B cell (primary cell): Measurements from ENCODE around the gene MVB12A. TPM values are rescaled to one million over a fixed set of nuclear protein-coding genes. Genes with fewer than 3 reads are reported as not detected.
A peak's percentile ranks its signal among the peaks of the same experiment; 100 is the strongest.

Experiments used
- ATAC-seq: fragments of 200-7000 bp; cut with Tn5 transposase; one replicate; pipeline ENCODE4 v1.10.0; 2021; ENCODE audit warnings: low read depth, mild to moderate bottlenecking, moderate number of reproducible peaks, moderate library complexity
- CTCF ChIA-PET: fragments of 350-600 bp; sonication (Branson Sonifier 250); formaldehyde crosslinking; loops from one replicate; lab custom pipeline; 2021; ENCODE audit warnings: antibody characterized with exemption, inconsistent platforms; lab: Charles Lee
- POLR2A ChIA-PET: fragments of 350-600 bp; sonication (Branson Sonifier 250); formaldehyde crosslinking; loops from one replicate; lab custom pipeline; 2021; ENCODE audit warnings: antibody characterized with exemption; lab: Charles Lee
- DNase-seq: peaks from one replicate; pipeline ENCODE4 v3.0.0; 2013
- H2AFZ ChIP-seq: 2 replicates; pipeline ENCODE4 v1.6.1; 2012; ENCODE audit warnings: mild to moderate bottlenecking, low read depth, low read length; ENCODE audit not compliant: insufficient read depth, poor library complexity, severe bottlenecking
- H3K27ac ChIP-seq, 2 donors: 1 replicate in 1 of 2; 2 replicates in 1 of 2; pipeline ENCODE4 v1.5.1; 2012 to 2013; ENCODE audit warnings: low read length in 2 of 2, mild to moderate bottlenecking in 2 of 2, moderate library complexity in 1 of 2
- H3K27me3 ChIP-seq, 4 experiments: fragments of 200-600 bp in 1 of 4; sonication (generic) in 1 of 4; replicated peaks in 1 of 4; 1 replicate in 2 of 4; 2 replicates in 2 of 4; pipeline versions ENCODE4 v1.6.1 to v1.7.0; 2013 to 2016; ENCODE audit warnings: low read length in 3 of 4, mild to moderate bottlenecking in 2 of 4, mixed read lengths in 1 of 4, moderate library complexity in 1 of 4; ENCODE audit not compliant: insufficient read depth in 4 of 4, control insufficient read depth in 3 of 4; ENCODE audit errors: control extremely low read depth in 1 of 4
- H3K36me3 ChIP-seq, 2 experiments: replicated peaks in 1 of 2; 1 replicate in 1 of 2; 2 replicates in 1 of 2; pipeline versions ENCODE4 v1.6.1 to v1.7.1; 2013; ENCODE audit warnings: low read length in 1 of 2; ENCODE audit not compliant: insufficient read depth in 2 of 2, control insufficient read depth in 1 of 2; ENCODE audit errors: control extremely low read depth in 1 of 2, extremely low read depth in 1 of 2
- H3K4me1 ChIP-seq, 2 donors: fragments of 200-600 bp in 1 of 2; sonication (generic) in 1 of 2; 1 replicate in 1 of 2; 2 replicates in 1 of 2; pipeline versions ENCODE4 v1.5.1 to v1.6.1; 2013 to 2017; ENCODE audit warnings: low read length in 2 of 2; ENCODE audit not compliant: control insufficient read depth in 2 of 2, insufficient read depth in 2 of 2
- H3K4me2 ChIP-seq: replicated peaks from 2 replicates; pipeline ENCODE3; 2012; ENCODE audit warnings: mild to moderate bottlenecking, low read depth, low read length; ENCODE audit not compliant: poor library complexity, severe bottlenecking
- H3K4me3 ChIP-seq, 5 experiments: fragments of 200-600 bp in 1 of 5; sonication (generic) in 1 of 5; 1 replicate in 3 of 5; 2 replicates in 2 of 5; pipeline versions ENCODE4 v1.5.1 to v1.7.0; 2011 to 2016; ENCODE audit warnings: low read length in 4 of 5, mild to moderate bottlenecking in 4 of 5, low read depth in 2 of 5, control low read depth in 1 of 5, moderate library complexity in 1 of 5; ENCODE audit not compliant: insufficient read depth in 1 of 5; ENCODE audit errors: control extremely low read depth in 1 of 5, extremely low read depth in 1 of 5
- H3K79me2 ChIP-seq: fragments of 200-600 bp; sonication (generic); one replicate; pipeline ENCODE4 v1.6.0; 2016; ENCODE audit warnings: low read length; ENCODE audit not compliant: control insufficient read depth, insufficient read depth
- H3K9ac ChIP-seq: fragments of 200-600 bp; sonication (generic); 2 replicates; pipeline ENCODE4 v1.6.1; 2017; ENCODE audit warnings: mild to moderate bottlenecking, low read length, moderate library complexity
- H3K9me3 ChIP-seq, 3 donors: one replicate each; pipeline versions ENCODE4 v1.6.1 to v1.7.1; 2013; ENCODE audit warnings: low read length in 2 of 3; ENCODE audit not compliant: control insufficient read depth in 2 of 3, insufficient read depth in 1 of 3; ENCODE audit errors: control extremely low read depth in 1 of 3
- H4K20me1 ChIP-seq: 2 replicates; pipeline ENCODE4 v1.6.0; 2012; ENCODE audit warnings: mild to moderate bottlenecking, low read length; ENCODE audit not compliant: insufficient read depth, control insufficient read depth, poor library complexity, severe bottlenecking
- H3K27ac Mint-ChIP-seq: one replicate; pipeline ENCODE4 v1.8.0; 2021; ENCODE audit warnings: mixed read lengths
- H3K27me3 Mint-ChIP-seq: one replicate; pipeline ENCODE4 v1.8.0; 2021; ENCODE audit warnings: mixed read lengths
- H3K4me1 Mint-ChIP-seq: one replicate; pipeline ENCODE4 v1.8.0; 2021; ENCODE audit warnings: mixed read lengths
- H3K4me3 Mint-ChIP-seq: one replicate; pipeline ENCODE4 v1.8.0; 2021; ENCODE audit warnings: mixed read lengths
- H3K9me3 Mint-ChIP-seq: one replicate; pipeline ENCODE4 v1.8.0; 2022; ENCODE audit warnings: mixed read lengths; ENCODE audit not compliant: insufficient read depth
- CTCF ChIP-seq: fragments of 200-600 bp; IDR thresholded peaks from one replicate; pipeline ENCODE4 v1.8.0; 2022; ENCODE audit warnings: antibody characterized with exemption, mild to moderate bottlenecking
- EZH2 ChIP-seq: IDR thresholded peaks from 2 replicates; pipeline ENCODE4 v1.6.1; 2012; ENCODE audit warnings: borderline replicate concordance, low read depth, mild to moderate bottlenecking, moderate library complexity, low read length; ENCODE audit not compliant: insufficient read depth, poor library complexity, severe bottlenecking
- WGBS: methylation state at CpG from one replicate; pipeline ENCODE4 v1.1.5; 2013; ENCODE audit warnings: missing lambda C conversion rate; ENCODE audit not compliant: insufficient coverage; 5-methylcytosine and 5-hydroxymethylcytosine counted together
- intact Hi-C: fragments of 100-400 bp; cut with micrococcal nuclease; formaldehyde crosslinking; loops from one replicate; pipeline ENCODE4 v1.10.0; 2022
- polyA plus RNA-seq: library from polyadenylated mRNA; depleted of rRNA; stranded (reverse); fragments of >200 nt; gene quantifications from 2 replicates; pipeline ENCODE4 v1.2.3, GENCODE V29; 2012
- total RNA-seq, 2 donors: library from RNA; stranded (reverse); fragments of 120-200 nt in 1 of 2; gene quantifications; 1 replicate in 1 of 2; 2 replicates in 1 of 2; pipeline versions ENCODE4 v1.2.3 to v1.2.4, GENCODE V29; 2013 to 2022

MVB12A gene
- total and polyA plus RNA-seq, 2 donors (not counting 1 experiment from before 2014, with no cell fraction given): 31.3 to 33.6 TPM

GRCh38 chr19:17445526-17446165 lies 25.8 kb downstream of the MVB12A start:
- Histone ChIP-seq H3K79me2 (no peaks in the 10 kb centered on the region), H3K27ac (no peak overlapping the region), H3K27me3 (peaks cover 0 to 30% (median 11%) of the 10 kb centered on the region in 4 experiments), H3K9ac (no peak overlapping the region), H3K36me3 (no peaks in the 10 kb centered on the region), H4K20me1 (no peaks in the 10 kb centered on the region), H3K4me1 (peaks cover 5 to 10% of the 10 kb centered on the region in 2 donors), H3K9me3 (peaks cover 0 to 5% (median 3%) of the 10 kb centered on the region in 3 donors), H2AFZ (no peak overlapping the region), H3K4me2 (no peak overlapping the region), H3K4me3 (no peak overlapping the region)
- intact Hi-C loops: loop anchor here (10.0 kb wide), 1 partner anchor 409 kb away; the partner anchor contains the start of gene RPL18A
- TF ChIP-seq CTCF (no peak), EZH2 (no peak)
- ATAC-seq (no peak), DNase-seq (no peak)
- H3K4me1 Mint-ChIP-seq: peaks cover 11% of the 10 kb centered on the region
- no peak overlapping the region for H3K27ac Mint-ChIP-seq
- H3K27me3 Mint-ChIP-seq: peaks cover 16% of the 10 kb centered on the region
- ChIA-PET POLR2A (no interaction called here), CTCF (no interaction called here)
- peaks cover 2% of the 10 kb centered on the region for H3K9me3 Mint-ChIP-seq
- H3K4me3 Mint-ChIP-seq: no peak overlapping the region
- WGBS: 100% methylated on average over 1 of the region's 1 CpG

GRCh38 chr19:17447704-17448130 lies 27.9 kb downstream of the MVB12A start:
- Histone ChIP-seq H3K36me3 (no peaks in the 10 kb centered on the region), H3K9me3 (peaks cover 0 to 2% (median 0%) of the 10 kb centered on the region in 3 donors), H2AFZ (no peak overlapping the region), H3K79me2 (no peaks in the 10 kb centered on the region), H3K4me2 (peak overlapping the region; percentile 79), H4K20me1 (no peaks in the 10 kb centered on the region), H3K4me1 (peaks cover 5 to 10% of the 10 kb centered on the region in 2 donors), H3K9ac (no peak overlapping the region), H3K4me3 (no peak overlapping the region), H3K27me3 (peaks cover 0 to 49% (median 13%) of the 10 kb centered on the region in 4 experiments), H3K27ac (no peak overlapping the region)
- Mint-ChIP-seq H3K9me3 (no peaks in the 10 kb centered on the region), H3K27ac (no peak overlapping the region), H3K27me3 (peaks cover 25% of the 10 kb centered on the region), H3K4me3 (peak overlapping the region; percentile 48), H3K4me1 (peaks cover 11% of the 10 kb centered on the region)
- ChIA-PET POLR2A (no interaction called here), CTCF (interaction anchor here (0.8 to 2.2 kb wide), 2 partner anchors 9 to 18 kb away, joined by 3 to 8 read pairs; no protein-coding TSS in a partner anchor)
- ATAC-seq: no peak
- WGBS: 19% methylated on average over 4 of the region's 5 CpGs
- intact Hi-C loops: loop anchor here (10.0 kb wide), 1 partner anchor 407 kb away; the partner anchor contains the start of gene RPL18A
- TF ChIP-seq EZH2: no peak
- no peak for TF ChIP-seq CTCF
- peak; percentile 25 for DNase-seq
